SK-N-SH (cell line): ENCODE data around the gene TRIOBP. TPM values are rescaled to one million over a fixed set of nuclear protein-coding genes. Genes with fewer than 3 reads are reported as not detected.

Source experiments
- CTCF ChIA-PET: fragments of 300-600, 350-600 bp; formaldehyde crosslinking; extraction: SDS; loops from one replicate; lab custom pipeline; 2021; lab: Yijun Ruan, JAX
- POLR2A ChIA-PET: fragments of 350-600 bp; sonication (Branson Sonifier 250); formaldehyde crosslinking; extraction: SDS; loops from one replicate; lab custom pipeline; 2020; ENCODE audit warnings: antibody characterized with exemption, inconsistent platforms; lab: Yijun Ruan, JAX
- DNase-seq: peaks from one replicate; pipeline ENCODE4 v3.0.0; 2012
- H2AFZ ChIP-seq: fragments of 200-600 bp; sonication (generic); 2 replicates; pipeline ENCODE4 v1.8.1; 2016; ENCODE audit warnings: antibody characterized with exemption, mild to moderate bottlenecking, low read depth
- H3F3A ChIP-seq: fragments of 200-600 bp; sonication (generic); replicated peaks from 2 replicates; pipeline ENCODE3; 2016; ENCODE audit warnings: antibody characterized with exemption, mild to moderate bottlenecking; ENCODE audit not compliant: insufficient read depth
- H3K27ac ChIP-seq, 2 experiments: fragments of 200-500 bp in 1 of 2; fragments of 200-600 bp in 1 of 2; sonication (Bioruptor generic) in 1 of 2; sonication (generic), shearing (Covaris generic) in 1 of 2; 2 replicates each; pipeline versions ENCODE4 v1.5.1 to v1.6.1; 2014 to 2016; ENCODE audit warnings: low read depth in 2 of 2, inconsistent platforms in 1 of 2, low read length in 1 of 2, mild to moderate bottlenecking in 1 of 2, mixed read lengths in 1 of 2
- H3K27me3 ChIP-seq: fragments of 200-600 bp; sonication (generic), shearing (Covaris generic); 2 replicates; pipeline ENCODE4 v1.6.1; 2016; ENCODE audit warnings: mixed run types; ENCODE audit not compliant: insufficient read depth
- H3K36me3 ChIP-seq, 2 experiments: fragments of 200-500 bp in 1 of 2; fragments of 200-600 bp in 1 of 2; sonication (Bioruptor generic) in 1 of 2; sonication (generic) in 1 of 2; replicated peaks in 1 of 2; 2 replicates each; pipeline versions ENCODE3 to v1.5.1; 2014 to 2016; ENCODE audit warnings: low read length in 1 of 2, mild to moderate bottlenecking in 1 of 2; ENCODE audit not compliant: insufficient read depth in 2 of 2, control insufficient read depth in 1 of 2
- H3K4me1 ChIP-seq, 2 experiments: fragments of 200-500 bp in 1 of 2; fragments of 200-600 bp in 1 of 2; sonication (Bioruptor generic) in 1 of 2; sonication (generic), shearing (Covaris generic) in 1 of 2; 2 replicates each; pipeline versions ENCODE4 v1.5.1 to v1.6.1; 2014 to 2016; ENCODE audit warnings: low read depth in 1 of 2, low read length in 1 of 2, mixed run types in 1 of 2; ENCODE audit not compliant: insufficient read depth in 2 of 2, control insufficient read depth in 1 of 2
- H3K4me2 ChIP-seq: fragments of 200-600 bp; sonication (generic), shearing (Covaris generic); 2 replicates; pipeline ENCODE4 v1.6.1; 2017; ENCODE audit warnings: mixed run types
- H3K4me3 ChIP-seq, 2 experiments: fragments of 200-500 bp in 1 of 2; fragments of 200-600 bp in 1 of 2; sonication (Bioruptor generic) in 1 of 2; sonication (generic), shearing (Covaris generic) in 1 of 2; 2 replicates each; pipeline versions ENCODE4 v1.5.1 to v1.8.1; 2014 to 2016; ENCODE audit warnings: low read depth in 2 of 2, inconsistent platforms in 1 of 2, low read length in 1 of 2, mild to moderate bottlenecking in 1 of 2, mixed read lengths in 1 of 2, moderate library complexity in 1 of 2
- H3K79me2 ChIP-seq: fragments of 200-600 bp; sonication (generic); 2 replicates; pipeline ENCODE4 v1.8.1; 2017; ENCODE audit warnings: mild to moderate bottlenecking; ENCODE audit not compliant: insufficient read depth
- H3K9ac ChIP-seq: fragments of 200-600 bp; sonication (generic); 2 replicates; pipeline ENCODE4 v1.6.1; 2017; ENCODE audit warnings: mixed run types
- H3K9me2 ChIP-seq: fragments of 200-600 bp; sonication (generic); 2 replicates; pipeline ENCODE4 v1.6.1; 2017; ENCODE audit warnings: mixed run types
- H3K9me3 ChIP-seq: fragments of 200-600 bp; sonication (generic); 2 replicates; pipeline ENCODE4 v1.6.1; 2017; ENCODE audit warnings: mixed run types, mild to moderate bottlenecking, moderate library complexity
- H4K20me1 ChIP-seq: fragments of 200-600 bp; sonication (generic); 2 replicates; pipeline ENCODE4 v1.6.1; 2017; ENCODE audit warnings: mild to moderate bottlenecking, mixed run types; ENCODE audit not compliant: insufficient read depth
- CHD2 ChIP-seq: fragments of 150-350 bp; IDR thresholded peaks from 2 replicates; pipeline ENCODE4 v1.6.1; 2018; ENCODE audit warnings: low read length; ENCODE audit not compliant: partially characterized antibody
- EP300 ChIP-seq, 2 experiments: IDR thresholded peaks; 2 replicates each; pipeline versions ENCODE4 v1.4.0 to v1.6.1; 2012; ENCODE audit warnings: borderline replicate concordance in 1 of 2, low read depth in 1 of 2, low read length in 1 of 2
- FOXJ3 ChIP-seq: sonication (generic); formaldehyde crosslinking; IDR thresholded peaks from 2 replicates; pipeline ENCODE4 v1.5.1; 2020; ENCODE audit warnings: mild to moderate bottlenecking, missing genetic modification reagents
- GATA2 ChIP-seq: sonication (generic); formaldehyde crosslinking; IDR thresholded peaks from 2 replicates; pipeline ENCODE4 v1.5.0; 2020; ENCODE audit warnings: mild to moderate bottlenecking, missing genetic modification reagents
- MEF2A ChIP-seq: IDR thresholded peaks from 2 replicates; pipeline ENCODE4 v1.4.0; 2012; ENCODE audit warnings: low read depth, borderline replicate concordance
- MXI1 ChIP-seq: IDR thresholded peaks from 2 replicates; pipeline ENCODE4 v1.6.1; 2012; ENCODE audit warnings: mild to moderate bottlenecking, low read depth, low read length, improper control_type of control experiment
- REST ChIP-seq: IDR thresholded peaks from 2 replicates; pipeline ENCODE4 v1.6.1; 2012; ENCODE audit warnings: mild to moderate bottlenecking, low read depth, low read length, moderate library complexity
- TAF1 ChIP-seq: IDR thresholded peaks from 2 replicates; pipeline ENCODE4 v1.6.1; 2012; ENCODE audit warnings: low read depth, mild to moderate bottlenecking, low read length, moderate library complexity, borderline replicate concordance
- TCF12 ChIP-seq: IDR thresholded peaks from 2 replicates; pipeline ENCODE4 v1.4.0; 2012
- YY1 ChIP-seq: IDR thresholded peaks from 2 replicates; pipeline ENCODE4 v1.4.0; 2012; ENCODE audit warnings: low read depth, mild to moderate bottlenecking
- WGBS: methylation state at CpG from one replicate; pipeline ENCODE4 v1.1.6; 2017; ENCODE audit warnings: low lambda C conversion rate; 5-methylcytosine and 5-hydroxymethylcytosine counted together
- polyA plus RNA-seq, 3 experiments: library from polyadenylated mRNA; depleted of rRNA; stranded (reverse); fragments of >200 nt; gene quantifications; 2 replicates each; pipeline ENCODE4 v1.2.3, GENCODE V29; 2012
- TF ChIP-seq, protein P1 (sequence below): IDR thresholded peaks from 2 replicates; pipeline ENCODE4 v1.4.0; 2012; ENCODE audit warnings: low read depth, borderline replicate concordance
- TF ChIP-seq, protein P2 (sequence below): IDR thresholded peaks from 2 replicates; pipeline ENCODE4 v1.4.0; 2012; ENCODE audit warnings: low read depth
- TF ChIP-seq, protein P3 (sequence below): fragments of 150-350 bp; IDR thresholded peaks from 2 replicates; pipeline ENCODE4 v1.6.1; 2016; ENCODE audit warnings: mild to moderate bottlenecking, low read depth, low read length

Gene TRIOBP
- polyA plus RNA-seq, 1 of the 3 experiments (the other 2 are of a cell fraction) = 43.6 TPM

DNA sequence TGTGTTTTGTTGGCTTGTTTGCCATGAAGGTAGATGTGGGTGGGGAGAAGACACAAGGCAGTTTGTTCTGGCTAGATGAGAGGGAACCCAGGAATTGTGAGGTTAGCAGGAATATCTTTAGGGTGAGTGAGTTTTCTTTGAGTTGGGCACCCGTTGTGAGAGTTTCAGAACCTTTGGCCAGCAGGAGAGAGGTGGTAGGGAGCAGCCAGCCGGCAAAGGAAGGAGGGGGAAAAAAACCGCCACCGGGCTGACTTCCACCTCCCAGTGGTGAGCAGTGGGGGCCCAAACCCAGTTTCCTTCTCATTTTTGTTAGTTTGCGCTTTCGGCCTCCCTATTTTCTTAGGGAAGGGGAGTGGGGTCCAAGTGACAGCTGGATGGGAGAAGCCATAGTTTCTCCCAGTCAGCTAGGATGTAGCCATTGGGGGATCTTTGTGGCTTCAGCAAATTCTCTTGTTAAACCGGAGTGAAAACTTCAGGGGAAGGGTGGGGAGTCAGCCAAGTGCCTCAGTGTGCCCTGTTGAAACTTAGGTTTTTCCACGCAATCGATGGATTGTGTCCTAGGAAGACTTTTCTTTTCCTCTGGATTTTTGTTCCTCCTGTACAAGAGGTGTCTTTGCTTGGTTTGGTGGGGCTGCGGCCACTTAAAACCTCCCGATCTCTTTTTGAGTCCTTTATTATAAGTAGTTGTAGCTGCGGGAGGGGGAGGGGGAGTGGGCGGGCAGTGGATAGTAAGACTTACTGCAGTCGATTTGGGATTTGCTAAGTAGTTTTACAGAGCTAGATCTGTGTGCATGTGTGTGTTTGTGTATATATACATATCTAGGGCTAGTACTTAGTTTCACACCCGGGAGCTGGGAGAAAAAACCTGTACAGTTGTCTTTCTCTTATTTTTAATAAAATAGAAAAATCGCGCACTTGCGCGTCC, 109.8 kb downstream of the TRIOBP start:
- H3K79me2 ChIP-seq = peaks cover 22% of the 10 kb centered on the region
- CTCF ChIA-PET = interaction anchor here (1.4 to 3.8 kb wide), 4 partner anchors 11 to 163 kb away, joined by 5 to 34 read pairs (median 8); partner anchors contain the start of gene ANKRD54
- peak overlapping the region; percentile 40 to 61 for H3K27ac ChIP-seq
- H3K4me2 ChIP-seq = peak overlapping the region; percentile 98
- no peaks in the 10 kb centered on the region for H3K36me3 ChIP-seq
- DNase-seq = peak; percentile 28
- 2% methylated on average over 19 of the region's 19 CpGs for WGBS
- H3F3A ChIP-seq = peaks cover 17% of the 10 kb centered on the region
- peak overlapping the region; percentile 65; the same call in 1 of the 2 replicates for H3K9ac ChIP-seq
- H3K4me1 ChIP-seq = peaks cover 0 to 35% of the 10 kb centered on the region in 2 experiments; a peak in 2 of 4 replicates
- POLR2A ChIA-PET = interaction anchor here (0.7 to 1.9 kb wide), 5 partner anchors 11 to 148 kb away, joined by 3 to 13 read pairs (median 5); partner anchors contain the start of genes ANKRD54, NOL12 and PDXP
- H4K20me1 ChIP-seq = no peaks in the 10 kb centered on the region; the same call in 1 of the 2 replicates
- peak overlapping the region; percentile 16 for H2AFZ ChIP-seq
- TF ChIP-seq TCF12 (no peak), MEF2A (no peak), REST (0 out of 2 replicates have a peak, but pooled peaks have one; percentile 7)
- no peaks in the 10 kb centered on the region for H3K9me2 ChIP-seq
- H3K9me3 ChIP-seq = no peaks in the 10 kb centered on the region
- H3K27me3 ChIP-seq = no peaks in the 10 kb centered on the region
- H3K4me3 ChIP-seq = peak overlapping the region; percentile 70

DNA sequence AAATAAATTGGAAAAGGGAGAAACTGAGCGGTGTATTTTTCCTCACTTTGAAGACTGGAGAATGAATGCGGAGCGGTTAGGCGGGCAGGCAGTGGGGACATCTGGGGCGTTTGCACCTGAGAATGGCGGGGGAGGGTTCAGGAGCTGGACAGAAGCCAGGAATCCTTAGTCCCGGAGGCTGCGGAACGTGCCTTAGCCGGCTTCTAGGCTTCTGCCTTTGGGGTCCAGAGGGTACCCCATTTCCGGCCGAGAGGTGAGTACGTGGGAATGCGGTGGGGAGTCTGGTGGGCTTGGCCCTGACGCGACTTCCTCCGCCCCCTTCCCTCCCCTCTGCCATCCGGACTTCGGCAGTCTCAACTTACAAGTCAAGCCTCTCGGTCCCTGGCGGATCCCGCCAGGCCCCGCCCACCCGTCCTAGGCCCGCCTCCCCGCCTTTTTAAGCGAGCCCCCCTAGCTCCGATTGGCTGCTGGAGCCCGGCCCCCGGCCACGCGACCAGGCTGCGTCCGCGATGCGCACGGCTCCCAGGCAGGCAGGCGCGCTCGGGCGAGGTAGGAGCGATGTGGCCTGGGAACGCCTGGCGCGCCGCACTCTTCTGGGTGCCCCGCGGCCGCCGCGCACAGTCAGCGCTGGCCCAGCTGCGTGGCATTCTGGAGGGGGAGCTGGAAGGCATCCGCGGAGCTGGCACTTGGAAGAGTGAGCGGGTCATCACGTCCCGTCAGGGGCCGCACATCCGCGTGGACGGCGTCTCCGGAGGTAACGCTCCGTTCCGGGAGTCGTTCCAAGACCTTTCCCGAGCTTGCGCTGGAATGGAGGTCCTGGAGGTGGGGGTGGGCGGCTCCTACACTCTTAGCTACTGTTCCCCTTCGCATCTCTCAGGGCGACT, 110.8 kb downstream of the TRIOBP start, which contains the start of gene GCAT:
GCAT (plus strand) TSS at position 525 of the 884 bp plus-strand sequence; CDS start at position 559, 34 bp downstream.
- Histone ChIP-seq H3K9ac (peak within 1 kb of the TSS; percentile 66; the same call in 1 of the 2 replicates), H3F3A (peaks cover 17% of the 10 kb centered on the region), H3K36me3 (no peaks in the 10 kb centered on the region), H3K27ac (peak within 1 kb of the TSS; percentile 61), H2AFZ (peak within 1 kb of the TSS; percentile 87), H3K79me2 (peaks cover 22% of the 10 kb centered on the region), H3K27me3 (no peaks in the 10 kb centered on the region), H3K9me2 (no peaks in the 10 kb centered on the region), H3K9me3 (no peaks in the 10 kb centered on the region), H4K20me1 (no peaks in the 10 kb centered on the region; the same call in 1 of the 2 replicates), H3K4me2 (peak within 1 kb of the TSS; percentile 98), H3K4me1 (peaks cover 0 to 34% of the 10 kb centered on the region in 2 experiments; a peak in 2 of 4 replicates), H3K4me3 (peak within 1 kb of the TSS; percentile 70)
- peak; percentile 99 for DNase-seq
- WGBS = 2% methylated on average over 53 of the region's 73 CpGs
- CTCF ChIA-PET = interaction anchor here (0.6 to 3.8 kb wide), 8 partner anchors 10 to 164 kb away, joined by 3 to 34 read pairs (median 4); no protein-coding TSS in a partner anchor
- POLR2A ChIA-PET = interaction anchor here (0.7 to 1.9 kb wide), 5 partner anchors 10 to 149 kb away, joined by 3 to 13 read pairs (median 5); partner anchors contain the start of genes ANKRD54, NOL12 and PDXP
- TF ChIP-seq GATA2 (CRISPR knock-in tag) = no peak
- no peak for TF ChIP-seq EP300 (IDR thresholded peaks at IDR 0.05; ENCODE audit: borderline replicate concordance in 1 of 2, low read depth in 1 of 2, low read length in 1 of 2)
- TF ChIP-seq, protein P1, sequence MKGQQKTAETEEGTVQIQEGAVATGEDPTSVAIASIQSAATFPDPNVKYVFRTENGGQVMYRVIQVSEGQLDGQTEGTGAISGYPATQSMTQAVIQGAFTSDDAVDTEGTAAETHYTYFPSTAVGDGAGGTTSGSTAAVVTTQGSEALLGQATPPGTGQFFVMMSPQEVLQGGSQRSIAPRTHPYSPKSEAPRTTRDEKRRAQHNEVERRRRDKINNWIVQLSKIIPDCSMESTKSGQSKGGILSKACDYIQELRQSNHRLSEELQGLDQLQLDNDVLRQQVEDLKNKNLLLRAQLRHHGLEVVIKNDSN = peak; percentile 76; the same call in 1 of the 2 replicates
- 0 out of 2 replicates have a peak, but pooled peaks have one; percentile 52 for TF ChIP-seq TAF1
- no peak for TF ChIP-seq YY1
- TF ChIP-seq CHD2 = peak; percentile 46
- peak; percentile 17; the same call in 1 of the 2 replicates for TF ChIP-seq TCF12
- no peak for TF ChIP-seq MEF2A
- TF ChIP-seq, protein P2, sequence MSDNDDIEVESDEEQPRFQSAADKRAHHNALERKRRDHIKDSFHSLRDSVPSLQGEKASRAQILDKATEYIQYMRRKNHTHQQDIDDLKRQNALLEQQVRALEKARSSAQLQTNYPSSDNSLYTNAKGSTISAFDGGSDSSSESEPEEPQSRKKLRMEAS = peak; percentile 83; the same call in 1 of the 2 replicates
- TF ChIP-seq MXI1 = peak; percentile 94
- no peak for TF ChIP-seq FOXJ3 (CRISPR knock-in tag)
- TF ChIP-seq, protein P3, sequence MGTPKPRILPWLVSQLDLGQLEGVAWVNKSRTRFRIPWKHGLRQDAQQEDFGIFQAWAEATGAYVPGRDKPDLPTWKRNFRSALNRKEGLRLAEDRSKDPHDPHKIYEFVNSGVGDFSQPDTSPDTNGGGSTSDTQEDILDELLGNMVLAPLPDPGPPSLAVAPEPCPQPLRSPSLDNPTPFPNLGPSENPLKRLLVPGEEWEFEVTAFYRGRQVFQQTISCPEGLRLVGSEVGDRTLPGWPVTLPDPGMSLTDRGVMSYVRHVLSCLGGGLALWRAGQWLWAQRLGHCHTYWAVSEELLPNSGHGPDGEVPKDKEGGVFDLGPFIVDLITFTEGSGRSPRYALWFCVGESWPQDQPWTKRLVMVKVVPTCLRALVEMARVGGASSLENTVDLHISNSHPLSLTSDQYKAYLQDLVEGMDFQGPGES = peak; percentile 17; the same call in 1 of the 2 replicates
